ENCODE measurements around the gene MAP6.

MAP6 gene

DNA sequence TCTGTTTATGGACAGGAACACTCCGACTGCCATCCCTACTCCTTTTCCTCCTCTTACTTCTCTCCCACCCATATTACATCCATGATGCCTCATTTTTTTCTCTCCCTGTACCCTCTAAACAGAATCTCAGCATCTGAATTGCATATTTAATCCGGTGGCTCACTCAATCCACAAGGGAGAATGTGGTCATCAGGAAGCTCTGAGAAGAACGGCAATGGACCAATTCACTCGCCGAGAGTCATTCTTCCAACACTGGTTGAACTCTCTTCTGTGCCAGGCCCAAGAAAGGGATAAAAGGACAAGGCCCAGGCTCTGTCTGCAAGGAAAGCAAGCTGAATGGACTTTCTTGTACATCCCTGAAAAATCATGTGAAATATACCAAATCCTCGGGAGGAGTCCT lies 15.9 kb downstream of the MAP6 start:
- Histone ChIP-seq H3K27me3 (ENCODE audit: low read length) (no peaks in the 10 kb centered on the region), H3K4me3 (ENCODE audit: insufficient read depth, low read length, poor library complexity, severe bottlenecking) (no peak overlapping the region), H3K9me3 (ENCODE audit: insufficient read depth, low read length) (no peaks in the 10 kb centered on the region), H3K4me2 (ENCODE audit: low read depth, low read length, poor library complexity, severe bottlenecking) (no peak overlapping the region), H3K9ac (ENCODE audit: low read length) (no peak overlapping the region), H3K36me3 (ENCODE audit: low read length) (no peaks in the 10 kb centered on the region), H3K9me2 (replicated peaks; ENCODE audit: insufficient read depth, low read length) (no peaks in the 10 kb centered on the region), H3K79me2 (ENCODE audit: insufficient read depth, low read length) (no peaks in the 10 kb centered on the region), H2AFZ (ENCODE audit: low read depth, low read length, severe bottlenecking) (no peak overlapping the region), H4K20me1 (ENCODE audit: low read depth, low read length) (no peaks in the 10 kb centered on the region), H3F3A (ENCODE audit: insufficient read depth) (no peaks in the 10 kb centered on the region), H3K27ac (ENCODE audit: low read depth, low read length) (no peak overlapping the region)
- no peak for TF ChIP-seq EZH2phosphoT487 (conservative IDR thresholded peaks at IDR 0.05; ENCODE audit: low read length)
- TF ChIP-seq, protein P1, sequence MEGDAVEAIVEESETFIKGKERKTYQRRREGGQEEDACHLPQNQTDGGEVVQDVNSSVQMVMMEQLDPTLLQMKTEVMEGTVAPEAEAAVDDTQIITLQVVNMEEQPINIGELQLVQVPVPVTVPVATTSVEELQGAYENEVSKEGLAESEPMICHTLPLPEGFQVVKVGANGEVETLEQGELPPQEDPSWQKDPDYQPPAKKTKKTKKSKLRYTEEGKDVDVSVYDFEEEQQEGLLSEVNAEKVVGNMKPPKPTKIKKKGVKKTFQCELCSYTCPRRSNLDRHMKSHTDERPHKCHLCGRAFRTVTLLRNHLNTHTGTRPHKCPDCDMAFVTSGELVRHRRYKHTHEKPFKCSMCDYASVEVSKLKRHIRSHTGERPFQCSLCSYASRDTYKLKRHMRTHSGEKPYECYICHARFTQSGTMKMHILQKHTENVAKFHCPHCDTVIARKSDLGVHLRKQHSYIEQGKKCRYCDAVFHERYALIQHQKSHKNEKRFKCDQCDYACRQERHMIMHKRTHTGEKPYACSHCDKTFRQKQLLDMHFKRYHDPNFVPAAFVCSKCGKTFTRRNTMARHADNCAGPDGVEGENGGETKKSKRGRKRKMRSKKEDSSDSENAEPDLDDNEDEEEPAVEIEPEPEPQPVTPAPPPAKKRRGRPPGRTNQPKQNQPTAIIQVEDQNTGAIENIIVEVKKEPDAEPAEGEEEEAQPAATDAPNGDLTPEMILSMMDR (IDR thresholded peaks at IDR 0.05; ENCODE audit: insufficient read depth, low read length, poor library complexity, severe bottlenecking) = no peak

GRCh38 chr11:75651218-75651617 lies 17.6 kb downstream of the MAP6 start:
- Histone ChIP-seq H3K4me3 (ENCODE audit: insufficient read depth, low read length, poor library complexity, severe bottlenecking) (no peak overlapping the region), H3K27me3 (ENCODE audit: low read length) (no peaks in the 10 kb centered on the region), H3K4me2 (ENCODE audit: low read depth, low read length, poor library complexity, severe bottlenecking) (no peak overlapping the region), H3K36me3 (ENCODE audit: low read length) (no peaks in the 10 kb centered on the region), H3K79me2 (ENCODE audit: insufficient read depth, low read length) (no peaks in the 10 kb centered on the region), H3F3A (ENCODE audit: insufficient read depth) (no peaks in the 10 kb centered on the region), H2AFZ (ENCODE audit: low read depth, low read length, severe bottlenecking) (no peak overlapping the region), H3K27ac (ENCODE audit: low read depth, low read length) (no peak overlapping the region), H3K9me2 (replicated peaks; ENCODE audit: insufficient read depth, low read length) (no peaks in the 10 kb centered on the region), H4K20me1 (ENCODE audit: low read depth, low read length) (no peaks in the 10 kb centered on the region), H3K9me3 (ENCODE audit: insufficient read depth, low read length) (no peaks in the 10 kb centered on the region), H3K9ac (ENCODE audit: low read length) (no peak overlapping the region)
- no peak for TF ChIP-seq EZH2phosphoT487 (conservative IDR thresholded peaks at IDR 0.05; ENCODE audit: low read length)
- TF ChIP-seq, protein P1 (IDR thresholded peaks at IDR 0.05; ENCODE audit: insufficient read depth, low read length, poor library complexity, severe bottlenecking) = no peak

GRCh38 chr11:75650167-75650723 lies 18.6 kb downstream of the MAP6 start:
- H3K36me3 ChIP-seq (ENCODE audit: low read length) = no peaks in the 10 kb centered on the region
- H3K9me3 ChIP-seq (ENCODE audit: insufficient read depth, low read length) = no peaks in the 10 kb centered on the region

More at GRCh38 chr11:75650167-75650723, 18.6 kb downstream of the MAP6 start:
- Histone ChIP-seq H2AFZ (ENCODE audit: low read depth, low read length, severe bottlenecking) (no peak overlapping the region), H3K9ac (ENCODE audit: low read length) (no peak overlapping the region), H3F3A (ENCODE audit: insufficient read depth) (no peaks in the 10 kb centered on the region), H3K27me3 (ENCODE audit: low read length) (peaks cover 5% of the 10 kb centered on the region; the same call in 1 of the 2 replicates), H3K4me2 (ENCODE audit: low read depth, low read length, poor library complexity, severe bottlenecking) (no peak overlapping the region), H4K20me1 (ENCODE audit: low read depth, low read length) (no peaks in the 10 kb centered on the region), H3K27ac (ENCODE audit: low read depth, low read length) (no peak overlapping the region), H3K4me3 (ENCODE audit: insufficient read depth, low read length, poor library complexity, severe bottlenecking) (no peak overlapping the region), H3K9me2 (replicated peaks; ENCODE audit: insufficient read depth, low read length) (no peaks in the 10 kb centered on the region), H3K79me2 (ENCODE audit: insufficient read depth, low read length) (no peaks in the 10 kb centered on the region)
- no peak for TF ChIP-seq EZH2phosphoT487 (conservative IDR thresholded peaks at IDR 0.05; ENCODE audit: low read length)
- TF ChIP-seq, protein P1 (IDR thresholded peaks at IDR 0.05; ENCODE audit: insufficient read depth, low read length, poor library complexity, severe bottlenecking) = no peak

Measured in SU-DHL-6 (cell line).